ENCODE data around the gene PRR20G.
"Not testable (repeated sequence)": the region's sequence is repeated elsewhere in the genome, so short reads cannot be mapped to it uniquely, and the experiment has no call there.

PRR20G gene

DNA sequence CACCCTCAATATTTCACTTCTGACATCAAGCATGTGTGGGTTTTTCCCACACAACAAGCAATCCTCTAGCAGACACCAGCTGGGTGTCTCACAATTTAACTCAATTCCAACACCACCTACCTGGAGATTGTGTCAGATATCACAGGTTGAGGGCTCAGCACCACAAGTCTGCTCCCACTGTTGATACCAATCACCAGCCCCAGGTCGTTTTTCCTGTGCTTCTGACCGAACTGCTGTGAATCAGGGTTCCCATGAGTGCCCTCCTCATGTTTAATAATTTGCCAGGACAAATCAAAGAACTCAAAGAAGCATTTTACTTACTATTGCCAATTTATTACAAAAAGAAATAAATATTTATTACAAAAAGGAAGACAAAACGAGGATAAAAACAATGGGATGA lies 25.0 kb upstream of the PRR20G start:
- Mint-ChIP-seq H3K27ac (no peak overlapping the region), H3K4me1 (no peaks in the 10 kb centered on the region), H3K36me3 (no peaks in the 10 kb centered on the region), H3K27me3 (peaks cover 6% of the 10 kb centered on the region), H3K9me3 (peaks cover 2% of the 10 kb centered on the region), H3K4me3 (no peak overlapping the region)
- DNase-seq (ENCODE audit: low spot score in 2 of 2) (no peak), ATAC-seq (ENCODE audit: low read depth) (no peak)

DNA sequence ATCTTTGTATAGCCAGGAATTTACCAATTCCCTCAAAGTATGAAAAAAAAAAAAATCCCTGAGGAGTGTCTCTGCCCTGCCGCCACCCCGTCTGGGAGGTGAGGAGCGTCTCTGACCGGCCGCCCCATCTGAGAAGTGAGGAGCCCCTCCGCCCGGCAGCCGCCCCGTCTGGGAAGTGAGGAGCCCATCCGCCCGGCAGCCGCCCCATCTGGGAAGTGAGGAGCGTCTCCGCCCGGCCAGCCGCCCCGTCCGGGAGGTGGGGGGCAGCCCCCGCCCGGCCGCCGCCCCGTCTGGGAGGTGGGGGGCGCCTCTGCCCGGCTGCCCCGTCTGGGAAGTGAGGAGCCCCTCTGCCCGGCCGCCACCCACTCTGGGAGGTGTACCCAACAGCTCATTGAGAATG lies 21.0 kb upstream of the PRR20G start:
- not testable (repeated sequence) for H3K36me3 Mint-ChIP-seq; DNase-seq (ENCODE audit: low spot score in 2 of 2); H3K27ac Mint-ChIP-seq; H3K4me3 Mint-ChIP-seq; ATAC-seq (ENCODE audit: low read depth); H3K4me1 Mint-ChIP-seq; H3K9me3 Mint-ChIP-seq
- peaks cover 12% of the 10 kb centered on the region for H3K27me3 Mint-ChIP-seq

DNA sequence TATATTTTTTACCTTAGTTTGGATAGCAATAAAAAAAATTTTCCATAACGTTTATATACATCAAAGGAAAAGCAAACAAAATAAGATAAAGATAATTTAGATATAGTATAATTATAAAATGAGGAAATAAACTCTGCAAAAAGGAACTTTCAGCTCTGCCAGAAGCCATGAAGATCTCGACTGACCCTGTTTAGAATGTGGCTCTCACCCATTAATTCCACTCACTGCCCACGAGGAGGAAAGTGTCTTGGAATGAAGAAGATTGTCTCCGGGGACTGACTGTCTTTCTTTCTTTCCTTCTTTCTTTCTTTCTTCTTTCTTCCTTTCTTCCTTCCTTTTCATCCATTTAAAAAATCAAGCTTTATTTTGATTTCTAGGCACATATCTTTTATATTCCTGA lies 20.1 kb upstream of the PRR20G start:
- Mint-ChIP-seq H3K4me1 (no peaks in the 10 kb centered on the region), H3K36me3 (no peaks in the 10 kb centered on the region), H3K4me3 (no peak overlapping the region), H3K9me3 (no peaks in the 10 kb centered on the region), H3K27me3 (peaks cover 12% of the 10 kb centered on the region), H3K27ac (no peak overlapping the region)
- ATAC-seq (ENCODE audit: low read depth) (no peak), DNase-seq (ENCODE audit: low spot score in 2 of 2) (no peak)

DNA sequence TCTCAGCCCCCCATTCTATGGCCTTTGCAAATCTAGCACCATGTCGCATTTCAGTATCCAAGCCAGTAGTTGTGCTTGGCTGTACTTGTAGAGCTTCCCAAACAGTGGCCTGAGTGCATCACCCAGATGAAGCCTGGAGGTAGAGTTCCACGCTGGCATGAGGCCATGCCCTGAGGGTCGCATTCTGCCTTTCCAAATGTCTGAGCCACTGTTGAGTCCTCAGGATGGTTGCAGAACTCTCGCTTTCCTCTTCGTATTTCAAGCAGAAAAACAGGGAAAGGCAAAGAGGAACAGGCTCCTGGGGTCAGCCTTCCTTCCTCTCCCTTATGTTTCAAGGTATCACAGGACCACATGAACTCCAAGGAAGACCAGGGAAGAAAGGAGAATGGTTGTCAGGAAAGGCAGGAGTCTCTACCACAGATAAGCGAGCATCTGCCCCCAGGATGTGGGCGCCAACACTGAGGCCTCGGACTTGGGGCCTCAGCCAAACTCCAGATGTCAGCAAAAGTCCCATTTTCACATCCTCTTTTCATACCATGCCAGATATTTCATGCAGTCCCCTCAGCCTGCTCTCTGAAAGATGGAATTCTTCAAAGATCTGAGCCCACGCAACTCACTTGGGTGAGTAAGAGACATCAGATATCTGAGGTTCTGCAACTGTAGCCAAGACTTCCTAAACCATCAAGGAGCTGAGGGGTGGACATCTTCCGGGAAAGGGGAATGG lies 19.4 kb upstream of the PRR20G start:
- peaks cover 15% of the 10 kb centered on the region for H3K27me3 Mint-ChIP-seq
- ATAC-seq (ENCODE audit: low read depth) (no peak), DNase-seq (ENCODE audit: low spot score in 2 of 2) (no peak)
- peaks cover 2% of the 10 kb centered on the region for H3K9me3 Mint-ChIP-seq
- H3K27ac Mint-ChIP-seq: no peak overlapping the region
- H3K4me3 Mint-ChIP-seq: no peak overlapping the region
- no peaks in the 10 kb centered on the region for H3K4me1 Mint-ChIP-seq
- no peaks in the 10 kb centered on the region for H3K36me3 Mint-ChIP-seq

DNA sequence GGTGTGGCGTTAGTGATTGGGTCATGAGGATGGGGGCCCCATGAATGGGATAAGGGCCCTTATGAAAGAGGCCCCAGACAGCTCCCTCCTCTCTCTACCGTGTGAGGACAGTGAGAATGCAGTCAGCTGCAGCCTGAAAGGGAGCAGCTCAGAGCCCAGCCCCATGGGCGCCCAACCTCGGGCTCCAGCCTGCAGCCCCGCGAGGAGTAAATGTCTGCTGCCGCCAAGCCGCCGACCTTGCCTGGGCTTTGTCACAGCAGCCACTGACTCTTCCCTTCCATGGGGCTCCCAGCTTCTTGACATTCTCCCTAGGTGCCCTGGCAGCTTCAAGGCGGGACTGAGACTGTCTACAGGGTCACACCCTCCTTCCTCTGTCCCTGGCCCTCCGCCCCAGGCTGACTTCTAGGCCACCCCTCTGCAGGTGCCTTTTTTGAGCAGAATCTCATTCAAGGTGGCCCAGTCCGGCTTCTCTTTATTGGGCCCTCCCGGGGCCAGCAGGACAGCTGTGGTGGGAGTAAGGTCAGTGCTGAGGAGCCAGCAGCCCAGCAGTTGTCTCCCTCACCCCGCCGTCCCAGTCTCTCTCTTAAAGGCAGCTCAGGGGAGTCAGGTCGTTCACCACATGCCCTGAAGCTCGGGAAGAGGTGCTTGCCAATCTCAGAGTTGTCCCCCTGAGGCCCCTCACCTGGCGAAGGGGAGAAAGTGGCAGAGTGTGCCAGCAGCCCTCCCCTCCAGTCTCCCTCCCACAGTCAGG lies 18.7 kb upstream of the PRR20G start:
- Mint-ChIP-seq H3K9me3 (peaks cover 2% of the 10 kb centered on the region), H3K27ac (no peak overlapping the region), H3K36me3 (no peaks in the 10 kb centered on the region), H3K4me3 (no peak overlapping the region), H3K27me3 (peaks cover 12% of the 10 kb centered on the region), H3K4me1 (no peaks in the 10 kb centered on the region)
- DNase-seq (ENCODE audit: low spot score in 2 of 2) (no peak), ATAC-seq (ENCODE audit: low read depth) (no peak)

DNA sequence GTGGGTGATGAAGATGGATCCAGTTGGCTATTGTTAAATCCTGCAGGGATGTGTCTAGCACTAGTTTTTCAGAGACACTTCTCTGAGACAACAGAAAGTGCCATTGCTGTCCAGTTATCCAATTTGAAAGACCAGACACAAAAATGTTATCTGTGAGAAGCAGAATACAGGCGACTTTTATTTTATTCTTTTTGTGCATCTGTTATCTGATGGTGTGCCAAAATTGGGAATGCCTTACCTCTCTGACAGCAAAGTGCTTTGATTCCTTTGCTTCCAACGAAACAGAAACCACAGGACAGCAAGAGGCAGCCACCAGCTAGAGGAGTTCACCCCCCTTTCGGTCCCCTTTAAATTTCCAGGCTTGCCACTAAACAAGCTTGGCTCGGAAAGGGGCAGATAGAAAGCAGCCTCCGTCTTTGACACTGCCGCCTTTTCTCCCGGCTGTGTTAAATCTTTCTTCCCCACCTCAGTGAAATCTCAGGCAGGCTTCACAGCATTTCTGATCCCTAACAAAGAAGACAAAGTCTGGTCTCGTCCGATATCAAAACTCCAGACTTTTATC lies 17.7 kb upstream of the PRR20G start:
- H3K27ac Mint-ChIP-seq: no peak overlapping the region
- H3K36me3 Mint-ChIP-seq: no peaks in the 10 kb centered on the region
- peaks cover 2% of the 10 kb centered on the region for H3K9me3 Mint-ChIP-seq
- no peak overlapping the region for H3K4me3 Mint-ChIP-seq
- H3K4me1 Mint-ChIP-seq: no peaks in the 10 kb centered on the region
- peaks cover 11% of the 10 kb centered on the region for H3K27me3 Mint-ChIP-seq
- DNase-seq (ENCODE audit: low spot score in 2 of 2): no peak
- ATAC-seq (ENCODE audit: low read depth): no peak

DNA sequence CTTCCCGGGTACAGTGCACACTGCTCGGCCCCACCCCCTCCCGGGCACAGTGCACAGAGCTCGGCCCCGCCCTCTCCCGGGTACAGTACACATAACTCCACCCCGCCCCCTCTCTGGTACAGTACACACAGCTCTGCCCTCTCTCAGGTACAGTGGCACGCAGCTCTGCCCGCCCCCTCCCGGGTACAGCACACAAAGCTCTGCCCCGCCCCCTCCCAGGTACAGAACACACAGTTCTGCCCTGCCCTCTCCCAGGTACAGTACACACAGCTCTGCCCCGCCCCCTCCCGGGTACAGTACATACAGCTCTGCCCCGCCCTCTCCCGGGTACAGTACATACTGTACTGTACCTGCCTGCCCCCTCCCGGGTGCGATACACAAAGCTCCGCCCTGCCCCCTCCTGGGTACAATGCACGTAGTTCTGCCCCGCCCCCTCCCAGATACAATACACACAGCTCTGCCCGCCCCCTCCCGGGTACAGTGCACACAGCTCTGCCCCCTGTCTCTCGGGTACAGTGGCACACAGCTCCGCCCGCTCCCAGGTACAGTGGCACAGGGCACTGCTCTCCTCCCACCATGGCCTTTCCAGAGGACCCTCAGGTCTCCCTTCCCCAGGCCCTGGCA lies 16.4 kb upstream of the PRR20G start:
- DNase-seq (ENCODE audit: low spot score in 2 of 2): no peak
- Mint-ChIP-seq H3K9me3 (peaks cover 2% of the 10 kb centered on the region), H3K36me3 (no peaks in the 10 kb centered on the region), H3K4me3 (no peak overlapping the region), H3K27me3 (peaks cover 11% of the 10 kb centered on the region), H3K27ac (no peak overlapping the region), H3K4me1 (no peaks in the 10 kb centered on the region)
- no peak for ATAC-seq (ENCODE audit: low read depth)

DNA sequence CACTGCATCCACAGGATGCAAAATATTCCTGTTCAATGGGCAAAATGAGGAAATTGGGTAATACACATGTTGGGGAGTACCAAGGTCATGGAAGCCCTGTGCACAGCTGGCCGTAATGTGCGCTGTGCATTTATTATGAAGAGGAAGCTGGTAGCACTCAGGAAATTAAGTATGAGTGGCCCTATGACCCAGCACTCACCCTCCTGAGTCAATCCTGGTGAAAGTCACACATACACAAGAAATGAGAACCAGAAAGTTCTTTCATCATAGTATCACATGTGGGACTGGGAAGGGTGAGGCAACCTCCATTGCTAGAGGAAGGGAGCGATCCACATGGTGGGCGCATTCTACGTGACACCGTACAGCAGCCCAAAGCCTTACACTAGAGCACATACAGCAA lies 11.4 kb upstream of the PRR20G start:
- no peak for ATAC-seq (ENCODE audit: low read depth)
- H3K27me3 Mint-ChIP-seq: peaks cover 7% of the 10 kb centered on the region
- H3K36me3 Mint-ChIP-seq: no peaks in the 10 kb centered on the region
- no peak overlapping the region for H3K27ac Mint-ChIP-seq
- no peak for DNase-seq (ENCODE audit: low spot score in 2 of 2)
- no peaks in the 10 kb centered on the region for H3K4me1 Mint-ChIP-seq
- H3K4me3 Mint-ChIP-seq: no peak overlapping the region
- H3K9me3 Mint-ChIP-seq: peaks cover 2% of the 10 kb centered on the region

DNA sequence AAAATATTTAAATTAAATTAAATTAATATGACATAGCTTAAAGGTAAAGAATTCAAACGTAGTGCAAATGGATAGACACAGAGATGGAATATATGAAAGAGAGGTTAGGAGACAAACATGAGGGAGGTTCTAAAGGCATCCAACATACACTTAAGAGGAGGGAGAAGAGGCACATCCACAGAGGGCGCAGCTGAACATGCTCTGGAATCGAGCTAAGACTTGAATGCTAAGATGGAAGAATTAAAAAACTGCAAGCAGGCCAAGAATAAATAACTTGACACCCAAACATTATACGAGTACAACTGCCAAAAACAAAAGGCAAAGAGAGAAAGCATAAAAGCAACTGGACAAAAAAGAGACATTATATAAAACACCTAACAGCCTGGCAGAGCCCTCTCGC lies 9.1 kb upstream of the PRR20G start:
- H3K36me3 Mint-ChIP-seq: no peaks in the 10 kb centered on the region
- peaks cover under 1% of the 10 kb centered on the region for H3K9me3 Mint-ChIP-seq
- H3K27me3 Mint-ChIP-seq: peaks cover 4% of the 10 kb centered on the region
- H3K4me3 Mint-ChIP-seq: no peak overlapping the region
- H3K4me1 Mint-ChIP-seq: no peaks in the 10 kb centered on the region
- no peak for DNase-seq (ENCODE audit: low spot score in 2 of 2)
- H3K27ac Mint-ChIP-seq: no peak overlapping the region
- no peak for ATAC-seq (ENCODE audit: low read depth)

DNA sequence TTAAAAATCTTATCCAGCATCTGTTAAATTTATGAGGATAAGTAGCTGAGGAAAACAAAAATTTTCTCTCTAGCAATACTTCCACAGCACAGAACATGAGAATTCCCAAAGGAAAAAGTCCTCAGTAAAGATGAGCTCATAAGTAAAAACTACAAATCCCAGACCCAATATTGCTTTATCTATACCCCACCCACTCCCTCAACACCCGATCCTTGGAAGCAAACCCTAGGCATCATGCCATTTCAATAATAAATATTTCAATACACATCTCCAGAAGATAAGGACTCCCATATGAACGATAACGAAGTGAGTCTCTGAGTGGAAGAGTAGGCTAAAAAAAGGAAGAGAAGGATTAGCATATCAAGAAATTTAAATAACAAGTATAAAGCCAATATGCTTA lies 8.3 kb upstream of the PRR20G start:
- Mint-ChIP-seq H3K4me3 (no peak overlapping the region), H3K4me1 (no peaks in the 10 kb centered on the region), H3K27ac (no peak overlapping the region), H3K36me3 (no peaks in the 10 kb centered on the region), H3K27me3 (peaks cover 4% of the 10 kb centered on the region), H3K9me3 (peaks cover 4% of the 10 kb centered on the region)
- ATAC-seq (ENCODE audit: low read depth): no peak
- no peak for DNase-seq (ENCODE audit: low spot score in 2 of 2)

DNA sequence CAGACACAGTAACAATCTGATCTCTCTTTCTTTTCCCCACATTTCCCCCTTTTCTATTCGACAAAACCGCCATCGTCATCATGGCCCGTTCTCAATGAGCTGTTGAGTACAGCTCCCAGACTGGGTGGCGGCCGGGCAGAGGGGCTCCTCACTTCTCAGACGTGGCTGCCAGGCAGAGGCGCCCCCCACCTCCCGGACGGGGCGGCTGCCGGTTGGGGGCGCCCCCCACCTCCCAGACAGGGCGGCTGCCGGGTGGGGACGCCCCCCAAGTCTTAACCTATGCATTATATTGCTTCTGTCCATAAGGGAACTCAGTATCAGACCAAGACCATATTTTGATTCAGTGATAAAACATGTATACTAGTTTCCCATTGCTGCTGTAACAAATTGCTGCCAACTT lies 5.8 kb upstream of the PRR20G start:
- H3K27ac Mint-ChIP-seq; H3K27me3 Mint-ChIP-seq; DNase-seq (ENCODE audit: low spot score in 2 of 2); H3K4me3 Mint-ChIP-seq; ATAC-seq (ENCODE audit: low read depth); H3K9me3 Mint-ChIP-seq; H3K4me1 Mint-ChIP-seq; H3K36me3 Mint-ChIP-seq: not testable (repeated sequence)

DNA sequence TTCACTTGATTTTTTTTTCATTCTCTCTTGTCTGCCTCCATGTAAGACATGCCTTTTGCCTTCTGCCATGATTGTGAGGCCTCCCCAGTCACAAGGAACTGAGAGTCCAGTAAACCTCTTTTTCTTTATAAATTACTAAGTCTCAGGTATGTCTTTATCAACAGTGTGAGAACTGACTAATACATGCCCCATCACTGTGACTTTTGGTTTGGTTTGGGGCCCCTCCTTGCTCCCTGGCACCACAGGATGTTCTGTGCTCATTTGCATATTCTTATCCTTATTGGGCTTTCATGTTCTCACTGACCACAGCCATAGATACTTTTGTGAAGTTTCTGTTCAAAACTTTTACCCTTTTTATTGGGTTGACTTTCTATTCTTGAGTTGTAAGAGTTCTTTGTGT lies 3.8 kb upstream of the PRR20G start:
- DNase-seq (ENCODE audit: low spot score in 2 of 2): no peak
- Mint-ChIP-seq H3K4me3 (no peak overlapping the region), H3K27ac (no peak overlapping the region), H3K36me3 (no peaks in the 10 kb centered on the region), H3K4me1 (no peaks in the 10 kb centered on the region), H3K27me3 (peaks cover 2% of the 10 kb centered on the region), H3K9me3 (peaks cover 9% of the 10 kb centered on the region)
- ATAC-seq (ENCODE audit: low read depth): no peak

DNA sequence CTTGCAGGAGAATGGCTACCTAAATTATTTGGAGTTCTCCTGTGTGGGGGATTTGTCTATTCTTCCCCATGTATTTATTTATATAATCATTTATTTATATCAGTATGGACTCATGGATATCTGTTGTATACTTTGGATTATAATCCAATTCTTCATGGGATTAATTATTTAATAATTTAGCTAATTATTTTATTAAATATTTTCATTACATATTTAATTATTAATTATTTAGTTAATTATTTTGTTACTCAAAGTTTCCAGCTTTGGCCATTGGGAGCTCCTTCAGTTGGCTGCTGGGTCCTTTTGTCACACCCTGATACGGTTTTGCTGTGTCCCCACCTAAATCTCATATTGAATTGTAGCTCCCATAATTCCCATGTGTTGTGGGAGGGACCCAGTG lies 3.3 kb upstream of the PRR20G start:
- H3K9me3 Mint-ChIP-seq: peaks cover 9% of the 10 kb centered on the region
- no peaks in the 10 kb centered on the region for H3K4me1 Mint-ChIP-seq
- peaks cover 2% of the 10 kb centered on the region for H3K27me3 Mint-ChIP-seq
- no peak overlapping the region for H3K27ac Mint-ChIP-seq
- DNase-seq (ENCODE audit: low spot score in 2 of 2) (no peak), ATAC-seq (ENCODE audit: low read depth) (no peak)
- no peaks in the 10 kb centered on the region for H3K36me3 Mint-ChIP-seq
- H3K4me3 Mint-ChIP-seq: no peak overlapping the region

All from memory B cell (primary cell).